ENCODE results near the gene NYAP1.
"Not testable (repeated sequence)": the region's sequence is repeated elsewhere in the genome, so short reads cannot be mapped to it uniquely, and the experiment has no call there.

Gene NYAP1

GRCh38 chr7:100516135-100516812 is 32.5 kb downstream of the NYAP1 start:
- no peak overlapping the region for H3K27ac ChIP-seq
- TF ChIP-seq CTCF (conservative IDR thresholded peaks at IDR 0.05) (no peak), ZFX (IDR thresholded peaks at IDR 0.05) (no peak)

GRCh38 chr7:100517305-100517704 is 33.6 kb downstream of the NYAP1 start:
- no peak overlapping the region for H3K27ac ChIP-seq
- TF ChIP-seq ZFX (IDR thresholded peaks at IDR 0.05) (no peak), CTCF (conservative IDR thresholded peaks at IDR 0.05) (no peak)

GRCh38 chr7:100519580-100519979 is 35.9 kb downstream of the NYAP1 start:
- TF ChIP-seq CTCF (conservative IDR thresholded peaks at IDR 0.05) (no peak), ZFX (IDR thresholded peaks at IDR 0.05) (no peak)
- no peak overlapping the region for H3K27ac ChIP-seq

- TF ChIP-seq CTCF (conservative IDR thresholded peaks at IDR 0.05) (no peak), ZFX (IDR thresholded peaks at IDR 0.05) (no peak)
These were observed 36.4 kb downstream of the NYAP1 start for GRCh38 chr7:100520138-100520537.

GRCh38 chr7:100521076-100521475 is 37.3 kb downstream of the NYAP1 start:
- H3K27ac ChIP-seq: no peak overlapping the region
- TF ChIP-seq ZFX (IDR thresholded peaks at IDR 0.05): no peak
- no peak for TF ChIP-seq CTCF (conservative IDR thresholded peaks at IDR 0.05)

More at GRCh38 chr7:100520138-100520537, 36.4 kb downstream of the NYAP1 start:
- H3K27ac ChIP-seq: no peak overlapping the region

- H3K27ac ChIP-seq: not testable (repeated sequence)
These were observed 38.3 kb downstream of the NYAP1 start for GRCh38 chr7:100521909-100522593.

- H3K27ac ChIP-seq: not testable (repeated sequence)
These were observed 39.5 kb downstream of the NYAP1 start for GRCh38 chr7:100523192-100523591.

GRCh38 chr7:100528108-100528866 is 44.6 kb downstream of the NYAP1 start:
- not testable (repeated sequence) for H3K27ac ChIP-seq

Measured in C4-2B (cell line).